WERI-Rb-1 (cell line): Measurements from ENCODE around the gene CNTLN.

Experiments used
- DNase-seq: peaks from one replicate; pipeline ENCODE4 v3.0.0-alpha.2; 2020
- H3K27ac ChIP-seq: fragments of 250-450 bp; sonication (Bioruptor Pico); 2 replicates; pipeline ENCODE4 v1.5.1; 2020; ENCODE audit warnings: mild to moderate bottlenecking, moderate library complexity
- H3K27me3 ChIP-seq: fragments of 250-450 bp; sonication (Bioruptor Pico); 2 replicates; pipeline ENCODE4 v1.5.1; 2021; ENCODE audit warnings: mild to moderate bottlenecking, low read depth, moderate library complexity; ENCODE audit not compliant: insufficient read depth, severe bottlenecking
- H3K36me3 ChIP-seq: fragments of 250-450 bp; sonication (Bioruptor Pico); 2 replicates; pipeline ENCODE4 v1.5.1; 2020; ENCODE audit warnings: mild to moderate bottlenecking, moderate library complexity
- H3K4me3 ChIP-seq: 2 replicates; pipeline ENCODE4 v1.5.1; 2011; ENCODE audit warnings: low read depth, mild to moderate bottlenecking, control low read depth, low read length
- H3K9me3 ChIP-seq: fragments of 250-450 bp; sonication (Bioruptor Pico); 2 replicates; pipeline ENCODE4 v1.5.1; 2021; ENCODE audit warnings: mild to moderate bottlenecking, moderate library complexity; ENCODE audit not compliant: severe bottlenecking
- TF ChIP-seq, protein P1 (sequence below): IDR thresholded peaks from 2 replicates; pipeline ENCODE4 v1.5.1; 2011; ENCODE audit warnings: low read depth, mild to moderate bottlenecking, control low read depth, inconsistent platforms, low read length

CNTLN gene

DNA sequence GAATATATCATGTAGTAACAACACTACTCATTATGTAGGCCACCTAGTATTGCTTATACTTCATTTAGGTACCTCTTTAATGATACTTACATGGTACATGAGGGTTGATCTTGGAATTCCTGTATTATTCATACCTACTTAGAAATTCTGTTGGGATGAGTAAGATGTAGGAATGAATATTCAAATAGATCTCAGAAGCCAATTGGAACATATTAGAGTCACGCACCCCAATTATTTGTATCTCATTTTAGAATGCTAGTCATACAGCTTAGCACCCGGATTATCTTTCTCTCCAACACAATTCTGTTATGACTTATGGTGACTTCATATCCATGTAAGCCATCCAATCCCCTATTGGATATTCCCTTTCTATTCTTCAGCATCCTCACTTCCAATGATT is 337.3 kb downstream of the CNTLN start:
- H3K36me3 ChIP-seq, result no peaks in the 10 kb centered on the region; the same call in 1 of the 2 replicates
- no peak overlapping the region for H3K27ac ChIP-seq
- H3K27me3 ChIP-seq, result no peaks in the 10 kb centered on the region
- no peak for DNase-seq
- TF ChIP-seq, protein P1, sequence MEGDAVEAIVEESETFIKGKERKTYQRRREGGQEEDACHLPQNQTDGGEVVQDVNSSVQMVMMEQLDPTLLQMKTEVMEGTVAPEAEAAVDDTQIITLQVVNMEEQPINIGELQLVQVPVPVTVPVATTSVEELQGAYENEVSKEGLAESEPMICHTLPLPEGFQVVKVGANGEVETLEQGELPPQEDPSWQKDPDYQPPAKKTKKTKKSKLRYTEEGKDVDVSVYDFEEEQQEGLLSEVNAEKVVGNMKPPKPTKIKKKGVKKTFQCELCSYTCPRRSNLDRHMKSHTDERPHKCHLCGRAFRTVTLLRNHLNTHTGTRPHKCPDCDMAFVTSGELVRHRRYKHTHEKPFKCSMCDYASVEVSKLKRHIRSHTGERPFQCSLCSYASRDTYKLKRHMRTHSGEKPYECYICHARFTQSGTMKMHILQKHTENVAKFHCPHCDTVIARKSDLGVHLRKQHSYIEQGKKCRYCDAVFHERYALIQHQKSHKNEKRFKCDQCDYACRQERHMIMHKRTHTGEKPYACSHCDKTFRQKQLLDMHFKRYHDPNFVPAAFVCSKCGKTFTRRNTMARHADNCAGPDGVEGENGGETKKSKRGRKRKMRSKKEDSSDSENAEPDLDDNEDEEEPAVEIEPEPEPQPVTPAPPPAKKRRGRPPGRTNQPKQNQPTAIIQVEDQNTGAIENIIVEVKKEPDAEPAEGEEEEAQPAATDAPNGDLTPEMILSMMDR, result no peak
- no peaks in the 10 kb centered on the region for H3K9me3 ChIP-seq
- no peak overlapping the region for H3K4me3 ChIP-seq

DNA sequence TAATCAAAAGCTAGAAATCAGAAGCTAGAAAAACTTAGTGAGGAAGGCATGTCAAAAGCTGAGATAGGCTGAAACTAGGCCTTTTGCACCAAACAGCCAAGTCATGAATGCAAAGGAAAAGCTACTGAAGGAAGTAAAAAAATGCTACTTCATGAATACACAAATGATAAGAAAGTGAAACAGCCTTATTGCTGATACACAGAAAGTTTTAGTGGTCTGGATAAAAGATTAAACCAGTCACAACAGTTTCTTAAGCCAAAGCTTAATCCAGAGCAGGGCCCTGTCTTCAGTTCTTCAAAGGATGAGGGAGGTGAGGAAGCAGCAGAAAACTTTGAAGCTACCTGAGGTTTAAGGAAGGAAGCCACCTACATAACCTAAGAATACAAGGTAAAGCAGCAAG is 341.6 kb downstream of the CNTLN start:
- no peaks in the 10 kb centered on the region for H3K27me3 ChIP-seq
- DNase-seq, result no peak
- H3K4me3 ChIP-seq, result no peak overlapping the region
- TF ChIP-seq, protein P1, result no peak
- no peaks in the 10 kb centered on the region for H3K9me3 ChIP-seq
- H3K27ac ChIP-seq, result no peak overlapping the region
- no peaks in the 10 kb centered on the region for H3K36me3 ChIP-seq

GRCh38 chr9:17477816-17478215 is 343.0 kb downstream of the CNTLN start:
- no peaks in the 10 kb centered on the region for H3K27me3 ChIP-seq
- TF ChIP-seq, protein P1, result no peak
- no peaks in the 10 kb centered on the region for H3K36me3 ChIP-seq
- no peak overlapping the region for H3K4me3 ChIP-seq
- no peak overlapping the region for H3K27ac ChIP-seq
- no peak for DNase-seq
- H3K9me3 ChIP-seq, result no peaks in the 10 kb centered on the region

GRCh38 chr9:17480966-17481365 is 346.1 kb downstream of the CNTLN start:
- H3K4me3 ChIP-seq, result no peak overlapping the region
- DNase-seq, result no peak
- no peaks in the 10 kb centered on the region for H3K27me3 ChIP-seq

GRCh38 chr9:17481565-17481964 is 346.7 kb downstream of the CNTLN start:
- no peaks in the 10 kb centered on the region for H3K9me3 ChIP-seq
- TF ChIP-seq, protein P1, result no peak

More at GRCh38 chr9:17480966-17481365, 346.1 kb downstream of the CNTLN start:
- TF ChIP-seq, protein P1, result no peak
- Histone ChIP-seq H3K36me3 (no peaks in the 10 kb centered on the region), H3K9me3 (no peaks in the 10 kb centered on the region), H3K27ac (no peak overlapping the region)

DNA sequence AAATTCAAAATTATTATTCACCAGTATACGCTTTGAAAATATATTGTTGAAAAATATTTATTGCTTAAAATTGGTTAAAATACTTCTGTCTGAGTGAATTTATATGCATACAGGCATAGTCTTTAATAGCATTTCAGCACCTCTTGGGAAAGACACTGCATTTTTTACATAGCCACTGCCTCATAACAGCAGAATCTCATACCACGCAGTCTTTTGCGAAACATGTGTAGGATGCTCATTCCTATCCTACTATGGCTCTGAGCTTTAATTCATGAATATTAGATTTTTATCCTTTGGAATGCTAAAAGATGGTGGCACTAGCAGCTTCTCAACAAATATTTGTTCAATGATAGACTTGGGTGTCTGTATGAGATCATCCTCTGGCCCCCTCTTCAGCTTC is 350.1 kb downstream of the CNTLN start:
- no peak for DNase-seq
- TF ChIP-seq, protein P1, result no peak
- H3K36me3 ChIP-seq, result no peaks in the 10 kb centered on the region
- H3K27ac ChIP-seq, result no peak overlapping the region
- H3K4me3 ChIP-seq, result no peak overlapping the region
- no peaks in the 10 kb centered on the region for H3K27me3 ChIP-seq
- H3K9me3 ChIP-seq, result no peaks in the 10 kb centered on the region

More at GRCh38 chr9:17481565-17481964, 346.7 kb downstream of the CNTLN start:
- H3K27ac ChIP-seq, result no peak overlapping the region
- H3K4me3 ChIP-seq, result no peak overlapping the region
- H3K36me3 ChIP-seq, result no peaks in the 10 kb centered on the region
- H3K27me3 ChIP-seq, result no peaks in the 10 kb centered on the region
- DNase-seq, result no peak
